Pancreas (tissue), 10 donors: Measurements from ENCODE around the gene SLC26A9. TPM values are rescaled to one million over a fixed set of nuclear protein-coding genes. Genes with fewer than 3 reads are reported as not detected.

ENCODE experiments used
- ATAC-seq, 4 donors: fragments of 200-7000 bp; cut with Tn5 transposase; one replicate each; pipeline versions ENCODE4 v1.8.0 to v1.9.1; 2020; ENCODE audit warnings: mild to moderate bottlenecking in 4 of 4, moderate library complexity in 4 of 4
- DNase-seq, 6 donors: peaks; one replicate each; pipeline ENCODE4 v3.0.0-alpha.2; 2020
- FAIRE-seq: peaks from 2 replicates; lab custom pipeline; 2012; peaks lifted over from hg19 to GRCh38; lab: Jason Lieb, UNC
- H3K27ac ChIP-seq, 4 donors: fragments of 200-600 bp; sonication (generic); 1 replicate in 3 of 4; 2 replicates in 1 of 4; pipeline versions ENCODE4 v1.5.0 to v1.8.0; 2020
- H3K27me3 ChIP-seq, 4 donors: fragments of 200-600 bp; one replicate each; pipeline ENCODE4 v1.8.0; 2021
- H3K36me3 ChIP-seq, 3 donors: fragments of 200-600 bp; sonication (generic) in 1 of 3; one replicate each; pipeline versions ENCODE4 v1.5.0 to v1.8.0; 2020 to 2021
- H3K4me1 ChIP-seq, 3 donors: fragments of 200-600 bp; one replicate each; pipeline ENCODE4 v1.8.0; 2021
- H3K4me3 ChIP-seq, 4 donors: fragments of 200-600 bp; sonication (generic) in 2 of 4; one replicate each; pipeline versions ENCODE4 v1.5.0 to v1.8.0; 2020 to 2021
- H3K9me3 ChIP-seq, 4 donors: fragments of 200-600 bp; one replicate each; pipeline ENCODE4 v1.8.0; 2021
- CTCF ChIP-seq, 4 donors: fragments of 200-600 bp; sonication (generic) in 3 of 4; IDR thresholded peaks; one replicate each; pipeline versions ENCODE4 v1.5.0 to v1.8.0; 2021; ENCODE audit warnings: antibody characterized with exemption in 4 of 4
- whole genome bisulfite sequencing, 2 donors: extraction: QIAGEN DNeasy Blood & Tissue Kit; methylation state at CpG; one replicate each; pipeline ENCODE4 v1.1.7; 2013; 5-methylcytosine and 5-hydroxymethylcytosine counted together
- intact Hi-C, 3 donors: fragments of 100-400 bp; cut with DNase I; formaldehyde crosslinking; loops; one replicate each; pipeline versions ENCODE4 v1.11.1 to v1.14.2; 2022
- polyA plus RNA-seq, 2 donors: library from polyadenylated mRNA; stranded (reverse); fragments of 200-250 nt; gene quantifications; one replicate each; pipeline ENCODE4 v1.2.3, GENCODE V29; 2013
- total RNA-seq, 6 donors: library from RNA; stranded (reverse); fragmentation: NEBNext Ultra II Directional in 4 of 6; extraction: Animal tissue kit (Norgen Biotek cat#: 25700) in 4 of 6; gene quantifications; one replicate each; pipeline versions ENCODE4 v1.2.1 to v1.2.4, GENCODE V29; 2021 to 2023
- donor health status: healthy with polysubstance abuse.
- donor health status: DM: no; HTN: no; CAD: no; lungs with moderate emphysema.
- donor health status: DM: no; HTN: no; CAD: no.
- donor health status: control.
- donor health status: control.
- donor health status: Bipolar disorder and iron deficiency.
- donor health status: DM: yes; HTN: yes; CAD: no.
- donor health status: DM: no; HTN: no; CAD: no.
- donor health status: DM: no; HTN: no; CAD: no.
- donor health status: DM: yes; HTN: yes; CAD: no.

Gene SLC26A9
- total and polyA plus RNA-seq, 8 donors, result 0.56 to 6.5 (median 1.2) TPM

GRCh38 chr1:205983925-205984725 lies 40.9 kb upstream of the SLC26A9 start:
- peak in 3 of 4 donors; percentile 37 to 39 (median 39) for TF ChIP-seq CTCF (IDR thresholded peaks at IDR 0.05)
- Histone ChIP-seq H3K36me3 (no peaks in the 10 kb centered on the region), H3K4me1 (peaks cover 0 to 10% (median 0%) of the 10 kb centered on the region in 3 donors), H3K4me3 (no peak overlapping the region), H3K27ac (peak overlapping the region; percentile 39 to 52 (median 44)), H3K9me3 (no peaks in the 10 kb centered on the region), H3K27me3 (no peaks in the 10 kb centered on the region)
- ATAC-seq (peak; percentile 88 to 90 (median 89)), DNase-seq (peak; percentile 65 to 75 (median 70)), FAIRE-seq (no peak)
- intact Hi-C loops, result no loop called here
- WGBS, 2 donors, result 33 to 37% methylated on average over 14 of the region's 14 CpGs

GRCh38 chr1:205981257-205981656 lies 38.0 kb upstream of the SLC26A9 start:
- intact Hi-C loops, result no loop called here
- 86 to 100% methylated on average over 1 of the region's 1 CpG for WGBS, 2 donors
- H3K36me3 ChIP-seq, result no peaks in the 10 kb centered on the region
- no peaks in the 10 kb centered on the region for H3K9me3 ChIP-seq
- ATAC-seq, result no peak
- no peak overlapping the region for H3K27ac ChIP-seq
- H3K27me3 ChIP-seq, result no peaks in the 10 kb centered on the region
- FAIRE-seq, result no peak
- H3K4me1 ChIP-seq, result peaks cover 0 to 10% (median 0%) of the 10 kb centered on the region in 3 donors
- H3K4me3 ChIP-seq, result no peak overlapping the region
- no peak for TF ChIP-seq CTCF (IDR thresholded peaks at IDR 0.05)
- no peak for DNase-seq

- Histone ChIP-seq H3K36me3 (no peaks in the 10 kb centered on the region), H3K27me3 (no peaks in the 10 kb centered on the region), H3K9me3 (no peaks in the 10 kb centered on the region), H3K4me1 (peaks cover 0 to 10% (median 0%) of the 10 kb centered on the region in 3 donors), H3K4me3 (no peak overlapping the region), H3K27ac (no peak overlapping the region)
- ATAC-seq (no peak), DNase-seq (peak in 1 of 6 donors; percentile 27), FAIRE-seq (no peak)
- TF ChIP-seq CTCF (IDR thresholded peaks at IDR 0.05), result no peak
- 76 to 85% methylated on average over 3 of the region's 3 CpGs for WGBS, 2 donors
- intact Hi-C loops, result no loop called here
Measured at GRCh38 chr1:205980237-205980870, 37.1 kb upstream of the SLC26A9 start.

GRCh38 chr1:205979301-205979700 lies 36.0 kb upstream of the SLC26A9 start:
- Histone ChIP-seq H3K4me3 (no peak overlapping the region), H3K9me3 (no peaks in the 10 kb centered on the region), H3K36me3 (no peaks in the 10 kb centered on the region), H3K27me3 (no peaks in the 10 kb centered on the region), H3K27ac (no peak overlapping the region), H3K4me1 (peaks cover 0 to 4% (median 0%) of the 10 kb centered on the region in 3 donors)
- TF ChIP-seq CTCF (IDR thresholded peaks at IDR 0.05), result no peak
- no peak for DNase-seq
- intact Hi-C loops, result loop anchor here (5.0 to 10.0 kb wide), 4 partner anchors 54 to 187 kb away; no protein-coding TSS in a partner anchor
- FAIRE-seq, result no peak
- 76 to 87% methylated on average over 6 of the region's 6 CpGs for WGBS, 2 donors
- no peak for ATAC-seq
